Glomerular endothelial cell (primary cell): Measurements from ENCODE around the gene ERC1. TPM values are rescaled to one million over a fixed set of nuclear protein-coding genes. Genes with fewer than 3 reads are reported as not detected.

Experiments used
- total RNA-seq: library from RNA; depleted of rRNA; stranded (reverse); fragments of >200 nt; gene quantifications from 2 replicates; pipeline ENCODE4 v1.2.3, GENCODE V29; 2015

ERC1 gene
- total RNA-seq, 1 donor from 2014 or later, result 44.4 TPM

Other genes starting within 250 kb of the ERC1 start
- 77.0 and 112 TPM in 2 replicates for gene WNK1, start 238.6 kb upstream of the ERC1 start, total RNA-seq
- 10.6 and 12.5 TPM in 2 replicates for gene RAD52, start 41.5 kb upstream of the ERC1 start, total RNA-seq